AG10803 (cell line): ENCODE measurements around the gene MPP2.

Experiments used
- DNase-seq: peaks from one replicate; pipeline ENCODE4 v3.0.0; 2010; ENCODE audit warnings: low read depth
- H3K4me3 ChIP-seq: 2 replicates; pipeline ENCODE4 v1.5.1; 2011; ENCODE audit warnings: mild to moderate bottlenecking, low read length, control low read depth
- TF ChIP-seq, protein P1 (sequence below): conservative IDR thresholded peaks from 2 replicates; pipeline ENCODE4 v1.5.1; 2011; ENCODE audit warnings: mild to moderate bottlenecking, low read length, control low read depth, inconsistent platforms

MPP2 gene

GRCh38 chr17:43907425-43907981 is at the start of gene MPP2:
Gene MPP2 (minus strand): TSS chr17:43907536. CDS start chr17:43904460, 3,076 bp downstream.
- peak; percentile 54 for DNase-seq

DNA sequence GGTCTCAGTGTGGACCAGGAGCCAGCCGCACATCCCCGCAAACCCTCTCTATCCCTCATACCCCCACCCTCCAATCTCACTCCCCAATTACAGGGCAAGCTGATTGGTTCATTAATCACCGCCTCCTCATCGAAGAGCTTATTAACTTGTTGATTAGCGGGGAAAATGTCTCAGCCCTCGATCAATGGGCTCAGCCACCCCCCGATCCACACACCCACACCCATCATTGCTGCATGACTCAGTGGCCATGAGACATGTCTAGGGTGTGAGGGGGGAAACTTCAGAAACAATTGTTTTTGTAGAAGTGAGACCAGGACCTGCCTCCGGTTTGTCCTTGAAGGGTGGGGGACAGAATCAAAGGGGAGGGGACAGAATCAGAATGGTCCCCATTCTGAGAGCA is 48.9 kb upstream of the MPP2 start:
- no peak overlapping the region for H3K4me3 ChIP-seq
- TF ChIP-seq, protein P1, sequence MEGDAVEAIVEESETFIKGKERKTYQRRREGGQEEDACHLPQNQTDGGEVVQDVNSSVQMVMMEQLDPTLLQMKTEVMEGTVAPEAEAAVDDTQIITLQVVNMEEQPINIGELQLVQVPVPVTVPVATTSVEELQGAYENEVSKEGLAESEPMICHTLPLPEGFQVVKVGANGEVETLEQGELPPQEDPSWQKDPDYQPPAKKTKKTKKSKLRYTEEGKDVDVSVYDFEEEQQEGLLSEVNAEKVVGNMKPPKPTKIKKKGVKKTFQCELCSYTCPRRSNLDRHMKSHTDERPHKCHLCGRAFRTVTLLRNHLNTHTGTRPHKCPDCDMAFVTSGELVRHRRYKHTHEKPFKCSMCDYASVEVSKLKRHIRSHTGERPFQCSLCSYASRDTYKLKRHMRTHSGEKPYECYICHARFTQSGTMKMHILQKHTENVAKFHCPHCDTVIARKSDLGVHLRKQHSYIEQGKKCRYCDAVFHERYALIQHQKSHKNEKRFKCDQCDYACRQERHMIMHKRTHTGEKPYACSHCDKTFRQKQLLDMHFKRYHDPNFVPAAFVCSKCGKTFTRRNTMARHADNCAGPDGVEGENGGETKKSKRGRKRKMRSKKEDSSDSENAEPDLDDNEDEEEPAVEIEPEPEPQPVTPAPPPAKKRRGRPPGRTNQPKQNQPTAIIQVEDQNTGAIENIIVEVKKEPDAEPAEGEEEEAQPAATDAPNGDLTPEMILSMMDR = no peak
- no peak for DNase-seq

More at GRCh38 chr17:43907425-43907981, at the start of gene MPP2:
- TF ChIP-seq, protein P1 = peak; percentile 30
- peak within 1 kb of the TSS; percentile 73 for H3K4me3 ChIP-seq

DNA sequence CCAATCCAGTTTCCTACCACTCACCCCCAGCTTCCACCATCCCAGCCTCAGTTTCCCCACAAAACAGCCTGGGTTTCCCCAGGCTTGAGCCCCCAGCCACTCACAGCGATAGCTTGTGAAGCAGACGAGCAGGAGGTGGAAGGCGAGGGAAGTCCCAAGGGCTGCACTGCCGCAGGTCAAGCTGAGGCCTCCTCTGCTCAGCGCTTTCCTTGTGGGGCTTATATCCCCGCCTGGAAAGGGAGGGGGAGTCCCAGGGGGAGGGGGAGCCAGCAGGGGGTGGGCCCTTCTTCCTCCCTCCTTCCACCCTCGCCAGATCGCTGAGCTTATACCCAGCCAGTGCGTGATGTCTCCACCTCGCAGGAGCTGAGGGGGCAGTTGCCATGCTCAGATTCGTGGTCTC is 46.4 kb upstream of the MPP2 start, which contains the start of gene PYY:
PYY (minus strand) TSS at position 195 of the 400 bp plus-strand sequence. CDS start 457 bp downstream, outside the sequence.
- no peak for DNase-seq
- TF ChIP-seq, protein P1 = no peak
- H3K4me3 ChIP-seq = no peak within 1 kb of the TSS

GRCh38 chr17:43952724-43953666 is 45.7 kb upstream of the MPP2 start:
- DNase-seq = no peak
- TF ChIP-seq, protein P1 = no peak
- H3K4me3 ChIP-seq = no peak overlapping the region

GRCh38 chr17:43952351-43952723 is 45.0 kb upstream of the MPP2 start:
- DNase-seq = no peak
- H3K4me3 ChIP-seq = no peak overlapping the region
- TF ChIP-seq, protein P1 = no peak

GRCh38 chr17:43951750-43952149 is 44.4 kb upstream of the MPP2 start:
- H3K4me3 ChIP-seq = no peak overlapping the region
- no peak for DNase-seq
- TF ChIP-seq, protein P1 = no peak

DNA sequence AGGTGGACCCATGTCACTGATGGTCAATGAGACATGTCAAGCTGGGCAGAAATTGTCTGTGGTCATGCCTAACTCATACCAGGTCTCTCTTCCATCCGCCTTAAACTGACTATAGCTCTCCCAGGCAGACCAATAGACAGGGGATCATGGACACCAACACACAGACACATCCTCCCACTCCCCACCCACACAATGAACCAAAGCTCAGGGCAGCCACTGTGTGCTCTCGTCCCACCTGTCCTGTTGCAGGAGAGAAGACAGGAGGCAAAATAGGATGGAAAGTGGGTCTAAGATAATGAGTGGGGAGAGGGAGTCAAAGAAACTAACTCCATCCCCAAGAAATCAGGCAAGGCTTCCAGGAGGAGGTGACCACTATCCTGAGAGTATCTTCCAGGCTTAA is 43.2 kb upstream of the MPP2 start:
- H3K4me3 ChIP-seq = no peak overlapping the region
- no peak for DNase-seq
- TF ChIP-seq, protein P1 = no peak
